Measurements from ENCODE around the gene PROB1.

GRCh38 chr5:139354186-139354585, 40.7 kb downstream of the PROB1 start:
- no peak for TF ChIP-seq EZH2 (IDR thresholded peaks at IDR 0.05; ENCODE audit: insufficient read depth, poor library complexity, severe bottlenecking)
- TF ChIP-seq EZH2phosphoT487 (IDR thresholded peaks at IDR 0.05; ENCODE audit: insufficient read depth, low read depth): no peak
